ENCODE measurements around the gene SFTPA1. TPM values are rescaled to one million over a fixed set of nuclear protein-coding genes. Genes with fewer than 3 reads are reported as not detected.
"Not testable (repeated sequence)": the region's sequence is repeated elsewhere in the genome, so short reads cannot be mapped to it uniquely, and the experiment has no call there.

SFTPA1 gene
- total RNA-seq, 2 experiments from 2014 or later: not detected

- CTCF ChIA-PET: no interaction called here
- no peak overlapping the region for H3K4me3 Mint-ChIP-seq
- H3K4me1 Mint-ChIP-seq: no peaks in the 10 kb centered on the region
- POLR2A ChIA-PET: no interaction called here
- peaks cover 28% of the 10 kb centered on the region for H3K27me3 Mint-ChIP-seq
- H3K27ac Mint-ChIP-seq: no peak overlapping the region
- peaks cover 5% of the 10 kb centered on the region for H3K9me3 Mint-ChIP-seq
- H3K36me3 Mint-ChIP-seq (ENCODE audit: low read depth): no peaks in the 10 kb centered on the region
- no peak for DNase-seq
Observed at GRCh38 chr10:79627075-79627474, 16.3 kb downstream of the SFTPA1 start.

GRCh38 chr10:79628083-79628482, 17.3 kb downstream of the SFTPA1 start:
- Mint-ChIP-seq H3K4me1 (no peaks in the 10 kb centered on the region), H3K4me3 (no peak overlapping the region), H3K27me3 (peaks cover 21% of the 10 kb centered on the region), H3K9me3 (peaks cover 5% of the 10 kb centered on the region), H3K27ac (no peak overlapping the region), H3K36me3 (ENCODE audit: low read depth) (no peaks in the 10 kb centered on the region)
- ChIA-PET CTCF (no interaction called here), POLR2A (no interaction called here)
- no peak for DNase-seq

- no peaks in the 10 kb centered on the region for H3K4me1 Mint-ChIP-seq
- no peaks in the 10 kb centered on the region for H3K36me3 Mint-ChIP-seq (ENCODE audit: low read depth)
- peaks cover 22% of the 10 kb centered on the region for H3K27me3 Mint-ChIP-seq
- CTCF ChIA-PET: no interaction called here
- H3K27ac Mint-ChIP-seq: no peak overlapping the region
- POLR2A ChIA-PET: no interaction called here
- H3K4me3 Mint-ChIP-seq: no peak overlapping the region
- DNase-seq: no peak
- peaks cover 5% of the 10 kb centered on the region for H3K9me3 Mint-ChIP-seq
Observed at GRCh38 chr10:79628988-79629954, 18.5 kb downstream of the SFTPA1 start.

- Mint-ChIP-seq H3K27me3 (peaks cover 22% of the 10 kb centered on the region), H3K27ac (no peak overlapping the region), H3K36me3 (ENCODE audit: low read depth) (no peaks in the 10 kb centered on the region), H3K9me3 (peaks cover 5% of the 10 kb centered on the region), H3K4me3 (no peak overlapping the region), H3K4me1 (no peaks in the 10 kb centered on the region)
- DNase-seq: no peak
- ChIA-PET POLR2A (no interaction called here), CTCF (no interaction called here)
Observed at GRCh38 chr10:79629955-79630327, 19.2 kb downstream of the SFTPA1 start.

- H3K9me3 Mint-ChIP-seq; H3K36me3 Mint-ChIP-seq (ENCODE audit: low read depth); CTCF ChIA-PET; H3K4me3 Mint-ChIP-seq; H3K27ac Mint-ChIP-seq; H3K4me1 Mint-ChIP-seq; DNase-seq; POLR2A ChIA-PET: not testable (repeated sequence)
- H3K27me3 Mint-ChIP-seq: peaks cover 14% of the 10 kb centered on the region
Observed at GRCh38 chr10:79636654-79637199, 26.0 kb downstream of the SFTPA1 start.

GRCh38 chr10:79638318-79638717, 27.6 kb downstream of the SFTPA1 start:
- no peaks in the 10 kb centered on the region for H3K9me3 Mint-ChIP-seq
- no peak for DNase-seq
- no peak overlapping the region for H3K27ac Mint-ChIP-seq
- no peaks in the 10 kb centered on the region for H3K36me3 Mint-ChIP-seq (ENCODE audit: low read depth)
- CTCF ChIA-PET: no interaction called here
- peaks cover 13% of the 10 kb centered on the region for H3K27me3 Mint-ChIP-seq
- H3K4me3 Mint-ChIP-seq: no peak overlapping the region
- H3K4me1 Mint-ChIP-seq: no peaks in the 10 kb centered on the region
- POLR2A ChIA-PET: no interaction called here

GRCh38 chr10:79652695-79653094, 42.0 kb downstream of the SFTPA1 start:
- H3K4me1 Mint-ChIP-seq; H3K4me3 Mint-ChIP-seq; H3K9me3 Mint-ChIP-seq; DNase-seq; H3K36me3 Mint-ChIP-seq (ENCODE audit: low read depth); POLR2A ChIA-PET; H3K27ac Mint-ChIP-seq; CTCF ChIA-PET: not testable (repeated sequence)
- peaks cover 15% of the 10 kb centered on the region for H3K27me3 Mint-ChIP-seq

GRCh38 chr10:79663287-79663686, 52.5 kb downstream of the SFTPA1 start:
- H3K9me3 Mint-ChIP-seq; H3K27me3 Mint-ChIP-seq; H3K4me1 Mint-ChIP-seq; H3K4me3 Mint-ChIP-seq; CTCF ChIA-PET; H3K27ac Mint-ChIP-seq; DNase-seq; H3K36me3 Mint-ChIP-seq (ENCODE audit: low read depth); POLR2A ChIA-PET: not testable (repeated sequence)

GRCh38 chr10:79664686-79665085, 53.9 kb downstream of the SFTPA1 start:
- H3K36me3 Mint-ChIP-seq (ENCODE audit: low read depth); H3K9me3 Mint-ChIP-seq; H3K4me3 Mint-ChIP-seq; POLR2A ChIA-PET; CTCF ChIA-PET; H3K27ac Mint-ChIP-seq; H3K4me1 Mint-ChIP-seq; H3K27me3 Mint-ChIP-seq; DNase-seq: not testable (repeated sequence)

Other genes starting within 250 kb of the SFTPA1 start
- under 1 TPM; 0.52 to 0.73 TPM for gene ZCCHC24, start 165.3 kb upstream of the SFTPA1 start, total RNA-seq
- under 1 TPM; 0.06 to 0.37 TPM for gene EIF5AL1, start 98.4 kb upstream of the SFTPA1 start, total RNA-seq
- not detected for gene SFTPA2, start 50.5 kb upstream of the SFTPA1 start, total RNA-seq
- gene NUTM2B, start 92.3 kb downstream of the SFTPA1 start, total RNA-seq: under 1 TPM; 0.73 to 0.97 TPM
- gene NUTM2E, start 215.8 kb downstream of the SFTPA1 start, total RNA-seq: under 1 TPM; 0.67 to 0.92 TPM

Measured in activated CD4-positive, alpha-beta T cell treated with anti-CD3 and anti-CD28 coated beads, Interleukin-2, amount 10 ng/mL, durations not matched to agents 7 days and 5 days (primary cell).